Activated T-helper 17 cell treated with anti-CD3 and anti-CD28 coated beads, Interleukin-2, amount 50 U/mL, for 72 hours (primary cell): ENCODE measurements around the gene NID1. TPM values are rescaled to one million over a fixed set of nuclear protein-coding genes. Genes with fewer than 3 reads are reported as not detected.
"Not testable (repeated sequence)": the region's sequence is repeated elsewhere in the genome, so short reads cannot be mapped to it uniquely, and the experiment has no call there.

Experiments used
- ATAC-seq: fragments of 150-1000 bp; cut with Tn5 transposase; replicated peaks from 2 replicates; pipeline ENCODE4 v1.10.0; 2021; ENCODE audit warnings: mild to moderate bottlenecking, moderate library complexity
- H3K27ac Mint-ChIP-seq: one replicate; pipeline ENCODE4 v1.8.0; 2022; ENCODE audit warnings: mixed read lengths
- H3K27me3 Mint-ChIP-seq: one replicate; pipeline ENCODE4 v1.8.0; 2022; ENCODE audit warnings: mixed read lengths
- H3K36me3 Mint-ChIP-seq: one replicate; pipeline ENCODE4 v1.8.0; 2022; ENCODE audit warnings: low read depth, mild to moderate bottlenecking, mixed read lengths
- H3K4me1 Mint-ChIP-seq: one replicate; pipeline ENCODE4 v1.8.0; 2022; ENCODE audit warnings: mixed read lengths
- H3K4me3 Mint-ChIP-seq: one replicate; pipeline ENCODE4 v1.8.0; 2022; ENCODE audit warnings: mild to moderate bottlenecking, mixed read lengths
- H3K9me3 Mint-ChIP-seq: one replicate; pipeline ENCODE4 v1.8.0; 2022; ENCODE audit warnings: mixed read lengths
- total RNA-seq, 2 donors: library from RNA; stranded (reverse); gene quantifications; one replicate each; pipeline ENCODE4 v1.2.3, GENCODE V29; 2022

The NID1 gene
- total RNA-seq, 2 donors from 2014 or later, result 0.05 to 0.09 TPM

- peaks cover 6% of the 10 kb centered on the region for H3K36me3 Mint-ChIP-seq
- H3K27me3 Mint-ChIP-seq, result no peaks in the 10 kb centered on the region
- H3K27ac Mint-ChIP-seq, result no peak overlapping the region
- H3K4me1 Mint-ChIP-seq, result peaks cover 20% of the 10 kb centered on the region
- no peaks in the 10 kb centered on the region for H3K9me3 Mint-ChIP-seq
- no peak for ATAC-seq
- no peak overlapping the region for H3K4me3 Mint-ChIP-seq
Measured at GRCh38 chr1:235995511-235995910, 69.4 kb downstream of the NID1 start.

DNA sequence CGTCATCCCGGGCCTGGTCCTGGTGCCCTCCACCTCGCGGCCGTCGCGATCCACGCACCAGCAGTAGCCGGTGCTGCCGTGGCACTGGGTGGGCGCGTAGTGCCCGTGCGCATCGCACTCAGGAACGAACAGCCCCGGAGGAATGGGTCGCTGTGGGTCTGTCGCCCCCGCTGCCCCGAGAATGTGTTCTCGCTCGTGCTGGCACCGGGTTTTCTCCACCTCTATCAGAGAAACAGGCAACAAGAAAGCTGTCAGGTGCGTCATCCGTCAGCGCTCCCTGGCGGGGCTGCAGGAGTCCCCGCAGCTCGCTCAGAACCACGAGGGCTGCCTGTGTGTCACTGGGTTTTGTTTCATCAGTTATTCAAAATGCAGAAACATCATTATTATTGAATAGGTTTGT, 71.2 kb downstream of the NID1 start:
- ATAC-seq, result no peak
- H3K36me3 Mint-ChIP-seq, result no peaks in the 10 kb centered on the region
- peaks cover 2% of the 10 kb centered on the region for H3K4me1 Mint-ChIP-seq
- H3K27ac Mint-ChIP-seq, result no peak overlapping the region
- H3K27me3 Mint-ChIP-seq, result no peaks in the 10 kb centered on the region
- H3K9me3 Mint-ChIP-seq, result peaks cover 6% of the 10 kb centered on the region
- H3K4me3 Mint-ChIP-seq, result no peak overlapping the region

GRCh38 chr1:235992868-235993267, 72.0 kb downstream of the NID1 start:
- no peaks in the 10 kb centered on the region for H3K4me1 Mint-ChIP-seq
- peaks cover 6% of the 10 kb centered on the region for H3K9me3 Mint-ChIP-seq

DNA sequence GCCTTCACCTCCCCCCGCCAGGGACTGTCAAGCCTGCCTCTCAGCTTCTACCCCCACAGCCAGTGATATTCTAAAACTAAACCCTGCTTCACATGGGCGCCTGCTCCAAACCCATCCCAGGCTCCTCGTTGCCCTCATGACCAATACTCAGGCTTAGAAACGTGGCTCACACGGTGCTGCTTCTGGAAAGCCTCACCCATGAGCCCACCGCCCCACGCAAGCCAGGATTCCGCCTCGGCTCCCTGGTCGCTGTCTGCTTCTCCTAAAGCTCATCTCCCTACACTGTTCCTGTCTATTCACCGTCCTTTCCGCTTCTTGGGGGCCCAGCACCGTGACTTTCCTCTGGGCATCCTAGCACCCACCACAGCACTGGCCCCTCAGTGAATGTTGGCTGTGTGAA, 72.5 kb downstream of the NID1 start:
- Mint-ChIP-seq H3K4me1 (no peaks in the 10 kb centered on the region), H3K9me3 (peaks cover 6% of the 10 kb centered on the region), H3K36me3 (no peaks in the 10 kb centered on the region), H3K27ac (no peak overlapping the region), H3K4me3 (no peak overlapping the region), H3K27me3 (no peaks in the 10 kb centered on the region)
- no peak for ATAC-seq

More at GRCh38 chr1:235992868-235993267, 72.0 kb downstream of the NID1 start:
- Mint-ChIP-seq H3K27ac (no peak overlapping the region), H3K4me3 (no peak overlapping the region), H3K36me3 (no peaks in the 10 kb centered on the region), H3K27me3 (no peaks in the 10 kb centered on the region)
- no peak for ATAC-seq

GRCh38 chr1:235990330-235990795, 74.5 kb downstream of the NID1 start:
- H3K27ac Mint-ChIP-seq, result no peak overlapping the region
- no peaks in the 10 kb centered on the region for H3K4me1 Mint-ChIP-seq
- H3K27me3 Mint-ChIP-seq, result no peaks in the 10 kb centered on the region
- no peak overlapping the region for H3K4me3 Mint-ChIP-seq
- no peaks in the 10 kb centered on the region for H3K36me3 Mint-ChIP-seq
- H3K9me3 Mint-ChIP-seq, result peaks cover 6% of the 10 kb centered on the region
- no peak for ATAC-seq

- ATAC-seq, result no peak
- peaks cover 6% of the 10 kb centered on the region for H3K9me3 Mint-ChIP-seq
- H3K36me3 Mint-ChIP-seq, result no peaks in the 10 kb centered on the region
- no peaks in the 10 kb centered on the region for H3K4me1 Mint-ChIP-seq
- no peak overlapping the region for H3K27ac Mint-ChIP-seq
- H3K4me3 Mint-ChIP-seq, result no peak overlapping the region
- no peaks in the 10 kb centered on the region for H3K27me3 Mint-ChIP-seq
Measured at GRCh38 chr1:235989105-235989504, 75.8 kb downstream of the NID1 start.

GRCh38 chr1:235986869-235987268, 78.0 kb downstream of the NID1 start:
- Mint-ChIP-seq H3K4me1 (no peaks in the 10 kb centered on the region), H3K9me3 (peaks cover 6% of the 10 kb centered on the region), H3K4me3 (no peak overlapping the region), H3K36me3 (no peaks in the 10 kb centered on the region), H3K27ac (no peak overlapping the region), H3K27me3 (no peaks in the 10 kb centered on the region)
- ATAC-seq, result no peak

DNA sequence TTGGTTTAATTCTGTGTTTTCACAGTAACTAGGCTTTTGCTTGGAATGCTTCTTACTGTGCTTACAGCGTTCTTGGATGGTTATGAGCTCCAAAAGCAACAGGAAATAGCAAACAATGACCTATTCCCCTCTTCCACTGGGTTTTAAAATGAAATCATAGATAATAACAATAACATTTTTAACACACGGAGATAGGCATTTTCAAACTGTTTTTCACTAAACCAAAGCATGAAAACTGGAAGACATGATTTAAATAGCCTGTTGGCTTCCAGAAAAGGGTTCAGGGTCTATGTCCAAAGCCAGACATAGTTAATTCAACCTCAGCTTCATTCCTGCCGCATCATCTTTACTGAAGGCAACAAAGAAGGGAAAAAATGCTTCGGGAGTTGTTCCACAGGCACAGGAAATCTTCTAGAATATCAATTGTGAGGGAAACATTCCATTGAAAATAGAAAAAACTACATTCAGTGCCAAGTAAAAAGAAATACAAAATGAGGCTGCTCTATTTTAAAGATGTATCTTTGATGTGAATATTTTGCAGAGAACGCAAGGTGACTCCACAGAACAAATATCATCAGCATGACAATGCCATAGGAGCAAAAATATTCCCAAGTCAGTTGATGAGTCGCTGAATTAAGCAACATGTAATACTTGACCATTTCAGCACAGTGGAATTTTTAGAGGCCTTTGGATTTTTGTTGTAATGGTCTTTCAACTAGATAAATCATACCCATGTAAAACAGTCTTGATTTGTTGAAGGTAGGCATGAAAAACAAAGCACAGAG, 80.7 kb downstream of the NID1 start:
- H3K9me3 Mint-ChIP-seq, result no peaks in the 10 kb centered on the region
- H3K4me3 Mint-ChIP-seq, result no peak overlapping the region
- H3K27me3 Mint-ChIP-seq, result no peaks in the 10 kb centered on the region
- no peak overlapping the region for H3K27ac Mint-ChIP-seq
- no peaks in the 10 kb centered on the region for H3K4me1 Mint-ChIP-seq
- H3K36me3 Mint-ChIP-seq, result no peaks in the 10 kb centered on the region
- no peak for ATAC-seq

DNA sequence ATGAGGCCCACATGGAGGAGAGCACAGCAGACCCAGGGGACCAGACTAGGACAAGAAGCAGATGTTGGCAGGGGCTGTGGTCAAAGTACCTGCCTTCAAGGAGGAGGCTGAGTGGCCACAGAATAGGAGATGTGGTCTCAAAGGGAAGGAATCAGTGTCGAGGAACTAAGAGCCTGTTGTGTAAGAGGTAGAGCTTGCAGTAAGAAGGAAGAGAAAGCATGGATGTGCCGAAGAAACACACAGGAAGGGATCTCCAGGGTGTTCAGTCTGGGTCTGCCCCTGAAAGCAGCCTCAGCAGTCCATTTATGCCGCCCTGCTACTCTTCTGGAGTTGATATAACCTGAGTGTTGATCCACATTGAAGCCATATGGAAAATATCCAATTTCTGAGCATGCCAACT, 83.9 kb downstream of the NID1 start:
- H3K27ac Mint-ChIP-seq, result no peak overlapping the region
- no peaks in the 10 kb centered on the region for H3K4me1 Mint-ChIP-seq
- H3K27me3 Mint-ChIP-seq, result peaks cover 3% of the 10 kb centered on the region
- no peak overlapping the region for H3K4me3 Mint-ChIP-seq
- H3K36me3 Mint-ChIP-seq, result no peaks in the 10 kb centered on the region
- H3K9me3 Mint-ChIP-seq, result no peaks in the 10 kb centered on the region
- ATAC-seq, result no peak

DNA sequence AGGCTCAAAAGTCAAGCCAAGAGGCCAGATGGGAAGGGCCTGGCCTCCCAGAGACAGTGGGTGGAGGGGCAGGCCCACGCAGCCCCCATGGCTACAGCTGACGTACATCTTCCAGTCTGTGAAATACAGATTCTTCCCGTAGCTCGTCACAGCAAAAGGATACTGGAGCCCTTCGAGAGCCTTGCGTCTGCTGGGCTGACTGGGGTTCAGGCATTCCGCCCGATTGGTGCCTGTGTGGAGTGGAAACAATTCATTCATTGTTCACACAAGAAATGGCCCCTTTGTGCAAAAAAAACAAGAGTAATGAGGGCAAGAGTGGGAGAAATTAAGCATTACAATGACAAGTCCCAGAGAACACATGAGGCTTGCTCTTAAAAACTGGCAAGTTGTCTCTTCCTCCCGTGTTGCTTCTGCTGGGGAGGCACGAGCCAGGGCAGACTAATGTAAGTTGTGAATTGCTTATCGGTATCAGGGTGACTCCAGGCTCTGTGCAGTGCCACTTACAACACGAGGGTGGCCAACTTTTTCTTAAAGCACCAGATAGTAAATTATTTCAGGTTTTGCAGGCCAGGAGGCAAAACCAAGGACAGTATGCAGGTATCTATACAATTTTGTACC, 85.1 kb downstream of the NID1 start:
- Mint-ChIP-seq H3K4me3 (no peak overlapping the region), H3K9me3 (no peaks in the 10 kb centered on the region), H3K27me3 (peaks cover 3% of the 10 kb centered on the region), H3K27ac (no peak overlapping the region), H3K4me1 (no peaks in the 10 kb centered on the region), H3K36me3 (no peaks in the 10 kb centered on the region)
- no peak for ATAC-seq

GRCh38 chr1:235979176-235979575, 85.7 kb downstream of the NID1 start:
- H3K4me1 Mint-ChIP-seq, result no peaks in the 10 kb centered on the region
- no peaks in the 10 kb centered on the region for H3K36me3 Mint-ChIP-seq
- H3K9me3 Mint-ChIP-seq, result no peaks in the 10 kb centered on the region
- no peak overlapping the region for H3K4me3 Mint-ChIP-seq
- no peak overlapping the region for H3K27ac Mint-ChIP-seq
- H3K27me3 Mint-ChIP-seq, result peaks cover 3% of the 10 kb centered on the region
- ATAC-seq, result no peak

- Mint-ChIP-seq H3K27ac (no peak overlapping the region), H3K36me3 (no peaks in the 10 kb centered on the region), H3K4me3 (no peak overlapping the region), H3K27me3 (peaks cover 3% of the 10 kb centered on the region), H3K9me3 (no peaks in the 10 kb centered on the region), H3K4me1 (peaks cover 11% of the 10 kb centered on the region)
- ATAC-seq, result no peak
Measured at GRCh38 chr1:235976490-235976889, 88.4 kb downstream of the NID1 start.

DNA sequence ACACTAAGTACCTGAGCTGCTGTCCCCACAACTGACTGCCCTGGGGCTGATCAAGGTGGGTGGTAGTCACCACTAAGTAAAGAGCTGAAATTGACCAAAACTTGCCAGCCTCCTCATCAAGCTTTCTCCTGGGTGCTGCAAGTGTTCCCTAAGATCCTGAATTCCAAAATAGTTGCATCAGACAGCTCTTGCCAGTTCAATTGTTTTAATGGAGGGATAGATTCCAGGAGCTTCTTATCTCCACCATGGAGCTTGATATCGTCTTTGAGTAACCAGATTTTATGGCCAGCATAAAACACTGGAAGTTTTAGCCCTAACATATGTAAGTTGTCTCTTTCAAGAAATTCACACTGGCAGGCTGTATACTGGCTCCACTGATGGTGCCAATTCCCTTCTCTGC, 90.3 kb downstream of the NID1 start:
- Mint-ChIP-seq H3K4me3 (no peak overlapping the region), H3K4me1 (peaks cover 15% of the 10 kb centered on the region), H3K9me3 (no peaks in the 10 kb centered on the region), H3K36me3 (no peaks in the 10 kb centered on the region), H3K27ac (no peak overlapping the region), H3K27me3 (peaks cover 3% of the 10 kb centered on the region)
- no peak for ATAC-seq

- ATAC-seq, H3K9me3 Mint-ChIP-seq, H3K36me3 Mint-ChIP-seq, H3K27me3 Mint-ChIP-seq: not testable (repeated sequence)
- H3K27ac Mint-ChIP-seq, result peak overlapping the region; percentile 64
- H3K4me1 Mint-ChIP-seq, result peaks cover 15% of the 10 kb centered on the region
- H3K4me3 Mint-ChIP-seq, result peak overlapping the region; percentile 73
Measured at GRCh38 chr1:235972691-235973090, 92.2 kb downstream of the NID1 start.

GRCh38 chr1:235972311-235972689, 92.6 kb downstream of the NID1 start:
- Mint-ChIP-seq H3K4me3 (peak overlapping the region; percentile 73), H3K4me1 (peaks cover 15% of the 10 kb centered on the region), H3K27me3 (peaks cover 3% of the 10 kb centered on the region), H3K36me3 (no peaks in the 10 kb centered on the region), H3K27ac (peak overlapping the region; percentile 64), H3K9me3 (no peaks in the 10 kb centered on the region)
- ATAC-seq, result no peak
